ENCODE data around the gene COP1.

- TF ChIP-seq CTCF (IDR thresholded peaks at IDR 0.05 in 2 of 3, conservative IDR thresholded peaks at IDR 0.05 in 1 of 3; ENCODE audit: control insufficient read depth in 2 of 3, extremely low read depth in 1 of 3, insufficient read depth in 1 of 3, low read depth in 3 of 3, low read length in 3 of 3) (no peak), ZSCAN29 (IDR thresholded peaks at IDR 0.05) (no peak), EZH2 (IDR thresholded peaks at IDR 0.05; ENCODE audit: borderline replicate concordance, control insufficient read depth, low read depth, low read length) (no peak), E4F1 (IDR thresholded peaks at IDR 0.05; ENCODE audit: borderline replicate concordance, partially characterized antibody) (no peak), GABPA (IDR thresholded peaks at IDR 0.05; ENCODE audit: low read depth) (no peak), ZNF592 (IDR thresholded peaks at IDR 0.05) (no peak), ATF2 (IDR thresholded peaks at IDR 0.05; ENCODE audit: low read length) (no peak), SP1 (IDR thresholded peaks at IDR 0.05; ENCODE audit: low read depth, low read length) (no peak), NFXL1 (IDR thresholded peaks at IDR 0.05; ENCODE audit: borderline replicate concordance) (no peak), CHD4 (IDR thresholded peaks at IDR 0.05) (no peak), POLR2A (IDR thresholded peaks at IDR 0.05; ENCODE audit: low read depth, low read length) (no peak), HDGF (IDR thresholded peaks at IDR 0.05) (no peak), ZBED1 (IDR thresholded peaks at IDR 0.05; ENCODE audit: borderline replicate concordance) (no peak), NFYA (IDR thresholded peaks at IDR 0.05; ENCODE audit: borderline replicate concordance, low read depth, low read length) (no peak)
Observed at GRCh38 chr1:176068901-176069300, 138.2 kb downstream of the COP1 start.
